CD4-positive, alpha-beta T cell treated with Interleukin-2 at 100 ng/mL for 4 hours (primary cell): ENCODE results near the gene FAM151A.
"Not testable (repeated sequence)": the region's sequence is repeated elsewhere in the genome, so short reads cannot be mapped to it uniquely, and the experiment has no call there.

Experiments used
- DNase-seq: peaks from one replicate; pipeline ENCODE4 v3.0.0-alpha.2; 2020; ENCODE audit warnings: low spot score

Gene FAM151A

GRCh38 chr1:54636461-54637446 is 13.4 kb upstream of the FAM151A start:
- not testable (repeated sequence) for DNase-seq

DNA sequence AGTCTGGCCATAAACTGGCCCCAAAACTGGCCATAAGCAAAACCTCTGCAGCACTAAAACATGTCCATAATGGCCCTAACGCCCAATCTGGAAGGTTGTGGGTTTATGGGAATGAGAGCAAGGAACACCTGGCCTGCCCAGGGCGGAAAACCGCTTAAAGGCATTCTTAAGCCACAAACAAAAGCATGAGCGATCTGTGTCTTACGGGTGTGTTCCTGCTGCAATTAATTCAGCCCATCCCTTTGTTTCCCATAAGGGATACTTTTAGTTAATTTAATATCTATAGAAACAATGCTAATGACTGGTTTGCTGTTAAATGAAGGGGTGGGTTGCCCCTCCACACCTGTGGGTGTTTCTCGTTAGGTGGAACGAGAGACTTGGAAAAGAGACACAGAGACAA is 12.5 kb upstream of the FAM151A start:
- not testable (repeated sequence) for DNase-seq

DNA sequence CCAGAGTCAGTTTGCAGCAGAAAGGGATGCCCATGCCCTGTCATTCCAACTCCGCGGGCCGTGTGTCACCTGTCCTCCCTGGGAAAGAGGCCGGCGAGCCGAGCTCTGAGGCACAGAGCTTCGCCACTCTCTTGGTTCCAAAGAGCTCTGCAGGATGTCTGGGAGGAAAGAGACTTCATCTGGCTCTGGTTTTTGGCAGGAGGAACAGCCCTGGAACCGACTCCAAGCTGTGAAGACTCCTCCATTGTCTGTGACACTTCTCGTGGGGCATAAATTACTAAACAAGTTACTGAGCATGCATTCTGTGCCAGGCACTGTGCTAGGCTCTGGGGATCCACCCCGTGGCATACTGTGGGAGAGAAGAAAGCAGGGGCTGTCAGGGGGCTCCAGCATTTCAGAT is 3.9 kb upstream of the FAM151A start:
- DNase-seq, result no peak

GRCh38 chr1:54624466-54625464 is 1.4 kb upstream of the FAM151A start:
- no peak for DNase-seq

GRCh38 chr1:54619749-54620148 is 3.6 kb downstream of the FAM151A start:
- no peak for DNase-seq

- no peak for DNase-seq
Measured at GRCh38 chr1:54615531-54616279, 7.6 kb downstream of the FAM151A start.

DNA sequence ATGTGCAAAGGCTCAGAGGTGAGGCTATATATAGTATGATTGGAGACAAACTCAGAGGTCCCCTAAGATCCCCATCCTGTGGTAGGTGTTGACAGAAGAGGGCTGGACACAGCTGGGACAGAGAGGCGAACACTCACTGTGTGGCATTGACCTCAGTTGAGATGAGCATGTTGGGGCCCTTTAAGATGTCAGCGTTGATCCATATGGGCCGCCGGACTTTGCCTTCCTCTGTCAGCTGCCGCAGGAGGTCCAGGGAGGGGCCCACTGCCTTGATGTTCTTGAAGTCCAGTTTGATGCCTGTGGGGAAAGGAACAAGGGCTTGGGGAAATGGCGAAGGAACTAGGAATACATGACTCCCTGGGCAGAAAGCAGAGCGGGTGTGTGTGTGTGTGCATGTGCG is 8.8 kb downstream of the FAM151A start:
- no peak for DNase-seq

- DNase-seq, result no peak
Measured at GRCh38 chr1:54614024-54614423, 9.3 kb downstream of the FAM151A start.

- DNase-seq, result no peak
Measured at GRCh38 chr1:54611621-54612020, 11.7 kb downstream of the FAM151A start.

DNA sequence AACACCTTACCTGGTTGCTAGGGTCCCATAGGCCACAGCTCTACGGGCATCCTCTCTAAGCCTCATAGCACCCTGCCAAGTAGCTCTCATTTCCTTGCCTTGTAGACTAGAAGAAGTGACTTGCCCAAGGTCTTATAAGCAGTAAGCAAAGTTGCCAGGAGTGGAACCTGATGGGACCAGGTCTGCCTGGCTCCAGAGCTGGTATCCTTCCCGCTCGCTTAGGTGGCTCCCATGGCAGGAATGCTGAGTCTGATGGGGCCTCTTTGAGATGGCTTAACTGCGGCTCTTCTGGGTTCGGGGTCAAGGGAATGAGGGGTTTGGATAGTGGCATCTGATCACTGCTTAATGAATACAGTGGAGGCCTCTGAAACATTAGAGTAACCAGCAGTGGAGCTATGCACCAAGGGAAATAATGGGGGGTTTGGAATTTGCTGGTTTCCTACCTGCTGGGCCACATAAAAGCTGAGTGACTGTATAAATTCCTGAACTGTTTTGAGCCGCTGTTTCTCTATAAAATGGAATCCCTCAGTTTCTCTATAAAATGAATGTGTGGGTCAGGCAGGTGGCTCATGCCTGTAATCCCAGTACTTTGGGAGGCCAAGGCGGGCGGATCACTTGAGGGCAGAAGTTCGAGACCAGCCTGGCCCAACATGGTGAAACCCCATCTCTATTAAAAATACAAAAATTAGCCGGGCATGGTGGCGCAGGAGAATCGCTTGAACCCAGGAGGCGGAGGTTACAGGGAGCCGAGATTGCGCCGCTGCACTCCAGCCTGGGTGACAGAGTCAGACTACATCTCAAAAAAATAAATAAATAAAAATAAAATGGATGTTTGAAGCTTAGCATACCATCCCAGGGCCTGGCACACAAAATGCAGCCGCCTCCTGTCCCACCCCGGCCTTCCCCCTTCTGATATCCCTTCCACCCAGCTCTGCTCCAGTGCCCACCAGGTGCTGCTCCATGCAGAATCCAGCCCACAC is 12.4 kb downstream of the FAM151A start:
- no peak for DNase-seq

- no peak for DNase-seq
Measured at GRCh38 chr1:54610048-54610447, 13.3 kb downstream of the FAM151A start.

- DNase-seq, result no peak
Measured at GRCh38 chr1:54609301-54609921, 13.9 kb downstream of the FAM151A start.

GRCh38 chr1:54608566-54609230 is 14.6 kb downstream of the FAM151A start:
- no peak for DNase-seq

DNA sequence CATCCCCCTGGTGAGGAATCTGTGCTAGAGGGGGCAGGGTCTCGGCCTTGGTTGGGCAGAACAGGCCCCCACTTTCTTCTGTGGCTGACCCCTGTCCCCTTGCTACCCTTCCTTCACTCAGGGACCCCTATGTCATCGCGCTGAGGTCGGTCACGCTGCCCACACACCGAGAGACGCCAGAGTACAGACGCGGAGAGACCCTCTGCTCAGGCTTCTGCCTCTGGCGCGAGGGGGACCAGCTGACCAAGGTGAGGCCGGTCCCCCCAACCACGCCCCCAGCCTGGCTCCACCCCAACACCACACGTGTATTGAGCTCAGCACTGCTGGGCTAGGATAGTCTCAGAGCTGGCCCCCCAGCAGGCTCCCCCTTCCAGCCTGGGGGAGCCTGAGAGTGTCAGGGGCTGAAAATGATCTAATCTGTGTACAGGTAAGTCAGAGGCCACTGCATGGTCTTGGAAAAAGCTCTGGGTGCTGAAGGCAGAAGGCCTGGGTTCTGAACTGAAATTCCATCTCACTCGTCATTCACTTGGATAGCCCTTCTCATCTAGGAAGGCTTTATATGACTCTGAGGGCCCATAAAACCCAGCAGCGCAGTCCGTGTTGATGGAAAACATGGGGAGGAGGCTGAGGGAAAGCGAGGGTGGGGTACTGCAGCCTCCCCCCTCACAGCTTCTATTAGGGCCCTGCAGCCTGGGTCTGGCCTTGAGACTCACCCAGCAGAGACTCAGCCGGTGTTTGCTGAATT is 15.3 kb downstream of the FAM151A start:
- DNase-seq, result no peak

DNA sequence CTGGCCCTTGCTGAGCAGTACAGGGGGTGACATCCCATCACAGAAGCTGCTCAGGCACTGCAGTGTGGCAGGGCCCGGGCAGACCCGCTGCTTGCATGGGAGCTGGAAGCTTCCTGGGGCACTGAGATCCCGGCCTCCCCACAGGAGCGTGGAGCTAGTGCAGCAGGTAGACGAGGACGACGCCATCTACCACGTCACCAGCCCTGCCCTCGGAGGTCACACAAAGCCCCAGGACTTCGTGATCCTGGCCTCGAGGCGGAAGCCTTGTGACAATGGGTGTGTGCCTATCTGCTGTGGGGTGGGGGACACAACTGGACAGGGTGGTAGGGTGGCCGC is 16.4 kb downstream of the FAM151A start:
- DNase-seq, result no peak

DNA sequence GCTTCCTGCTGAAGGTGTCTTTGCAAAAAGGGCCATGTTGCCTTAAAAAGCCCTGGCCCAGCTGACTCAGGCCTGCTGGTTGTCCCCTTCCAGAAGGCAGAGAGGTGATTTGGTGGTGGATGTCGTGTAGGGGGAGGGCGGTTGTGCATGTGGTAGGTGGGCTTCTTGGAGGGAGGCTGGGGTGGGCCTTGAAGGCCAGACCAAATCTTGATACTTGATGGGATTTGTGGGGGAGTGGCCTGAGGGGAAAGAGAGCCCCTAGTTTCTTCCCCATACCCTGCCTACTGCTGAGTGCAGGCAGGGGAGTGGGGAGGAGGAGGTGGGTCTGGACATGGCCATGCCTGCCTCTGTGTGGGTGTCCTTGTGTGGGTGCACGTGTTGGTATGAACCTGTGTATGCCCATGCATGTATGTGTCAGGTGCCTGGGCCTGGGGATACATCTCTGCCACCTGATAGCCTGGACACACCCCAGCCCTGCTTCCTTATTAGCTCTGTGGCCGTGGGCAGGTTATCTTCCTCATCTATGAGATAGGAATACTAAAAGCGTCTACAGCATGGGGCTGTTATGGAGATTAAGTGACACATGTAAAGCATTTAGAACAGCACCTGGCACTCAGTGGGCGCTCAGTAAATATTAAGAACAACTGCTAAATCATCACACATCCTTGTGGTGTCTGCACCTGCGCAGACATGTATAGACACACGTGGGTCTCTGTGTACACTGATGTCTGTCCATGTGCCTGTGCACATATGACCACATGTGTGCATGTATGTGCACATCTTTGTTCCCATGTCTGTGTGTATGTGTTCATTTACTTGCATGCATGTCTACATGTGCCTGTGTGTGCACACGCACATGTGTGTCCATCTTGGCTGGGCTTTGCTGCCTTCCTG is 17.0 kb downstream of the FAM151A start:
- DNase-seq, result no peak

DNA sequence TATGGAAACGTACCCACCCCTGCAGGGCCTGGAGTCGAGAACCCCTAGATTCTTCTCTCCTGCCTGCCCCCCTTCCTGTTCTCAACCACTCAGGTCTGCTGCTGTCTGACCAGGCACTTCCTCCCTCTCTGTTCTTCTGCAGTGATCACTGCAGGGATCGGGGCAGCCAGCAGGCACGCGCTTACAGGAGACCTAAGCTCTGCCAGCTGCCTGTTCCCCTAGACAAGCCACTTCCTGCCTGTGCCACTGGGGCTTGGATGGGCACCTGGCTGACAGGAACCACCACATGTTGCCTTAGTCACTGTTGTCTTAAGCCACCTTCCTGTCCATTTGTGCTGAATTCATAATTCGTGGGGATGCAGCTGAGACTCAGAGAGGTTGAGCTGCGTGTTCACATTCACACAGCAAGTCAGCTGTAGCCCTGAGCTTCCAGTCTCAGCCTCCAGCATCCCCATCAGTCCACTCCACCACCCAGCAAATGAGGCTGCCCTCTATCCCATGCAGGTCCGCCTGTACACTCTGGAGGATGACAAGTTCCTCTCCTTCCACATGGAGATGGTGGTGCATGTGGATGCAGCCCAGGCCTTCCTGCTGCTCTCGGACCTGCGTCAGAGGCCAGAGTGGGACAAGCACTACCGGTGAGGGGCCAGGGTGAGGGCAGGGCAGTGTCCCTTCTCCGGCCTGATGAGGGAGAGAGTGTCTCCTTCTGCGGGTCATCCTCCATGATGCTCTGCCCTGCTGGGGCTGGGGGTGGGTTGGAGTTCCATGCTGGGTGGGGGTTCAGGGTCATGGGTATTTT is 18.6 kb downstream of the FAM151A start:
- DNase-seq, result peak; percentile 5
